HG02973 (cell line): Measurements from ENCODE around the gene EPS8.

Experiments used
- ATAC-seq: cut with Tn5 transposase; IDR thresholded peaks from one replicate; pipeline ENCODE4 v1.9.1; 2021; ENCODE audit warnings: moderate library complexity; ENCODE audit not compliant: unreplicated experiment

Gene EPS8

GRCh38 chr12:15720295-15720694 is 68.9 kb downstream of the EPS8 start:
- ATAC-seq = no peak

GRCh38 chr12:15719230-15719629 is 70.0 kb downstream of the EPS8 start:
- ATAC-seq = no peak

- no peak for ATAC-seq
Observed at GRCh38 chr12:15717940-15718567, 71.1 kb downstream of the EPS8 start.

DNA sequence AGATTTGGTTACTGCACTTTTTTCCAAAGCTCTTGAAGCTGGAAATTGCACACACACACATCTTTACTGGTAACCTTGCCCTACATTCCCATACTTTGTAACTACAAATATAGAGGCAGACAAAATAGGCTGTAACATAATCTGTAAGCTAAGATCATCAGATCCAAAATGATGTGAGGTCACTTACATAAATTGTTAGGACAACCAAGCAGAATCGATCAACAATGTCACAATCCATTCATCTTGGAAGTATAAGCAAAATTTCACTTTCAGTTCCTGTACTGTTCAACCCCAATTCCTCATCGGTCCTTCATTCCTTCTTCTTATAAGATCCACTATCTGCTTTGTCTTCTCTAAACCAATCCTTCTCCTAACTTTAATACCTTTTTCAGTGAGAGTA is 72.6 kb downstream of the EPS8 start:
- ATAC-seq = no peak

DNA sequence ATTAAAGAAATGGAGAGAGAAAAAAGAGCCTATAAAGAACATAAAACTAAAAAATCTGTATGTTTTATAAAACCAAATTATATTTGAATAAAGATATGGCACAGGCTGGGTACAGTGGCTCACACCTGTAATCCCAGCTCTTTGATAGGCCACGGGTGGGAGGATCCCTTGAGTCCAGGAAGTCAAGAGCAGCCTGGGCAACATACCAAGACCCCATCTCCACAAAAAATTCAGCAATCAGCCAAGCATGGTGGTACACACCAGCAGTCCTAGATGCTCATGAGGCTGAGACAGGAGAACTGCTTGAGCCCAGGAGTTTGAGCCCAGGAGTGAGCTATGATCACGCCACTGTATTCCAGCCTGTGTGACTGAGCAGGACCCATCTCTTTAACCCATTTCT is 74.9 kb downstream of the EPS8 start:
- ATAC-seq = no peak

DNA sequence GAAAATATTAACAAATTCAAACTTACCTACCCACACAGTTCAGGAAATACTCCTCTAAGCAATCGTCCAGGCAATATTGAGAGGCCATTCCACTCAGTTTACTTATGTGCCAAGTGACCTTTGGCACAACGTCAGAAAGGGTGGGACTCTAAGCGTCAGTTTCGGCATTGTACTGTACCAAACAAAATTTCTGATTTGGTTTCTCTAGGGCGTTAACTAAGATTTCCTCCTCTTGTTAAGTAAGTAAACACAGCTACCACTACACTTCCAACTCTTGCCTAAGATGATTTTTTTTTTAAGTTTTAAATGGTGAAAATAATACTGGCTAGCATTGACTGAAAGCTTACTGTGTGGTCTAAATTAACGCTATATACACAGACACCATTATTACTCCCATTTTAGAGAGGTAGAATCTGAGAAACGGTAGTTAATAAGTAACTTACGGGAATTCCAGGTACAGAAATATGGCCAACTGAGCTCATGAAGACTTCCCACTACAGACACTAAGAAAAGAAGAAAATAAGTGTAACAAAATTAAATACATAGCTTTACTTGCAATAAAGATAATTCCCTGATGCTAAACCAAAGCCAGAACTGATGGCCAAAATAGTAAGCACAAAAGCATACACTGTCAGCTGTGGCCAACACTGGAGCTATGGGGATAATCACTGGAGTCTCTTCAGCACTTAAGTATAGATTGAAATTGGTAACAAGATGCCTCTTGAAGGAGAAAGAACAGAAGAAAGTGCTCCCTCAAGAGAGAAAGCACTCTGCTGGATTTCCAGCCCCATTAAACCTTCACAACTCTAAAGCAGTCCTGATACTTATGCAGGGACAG is 76.1 kb downstream of the EPS8 start:
- no peak for ATAC-seq

DNA sequence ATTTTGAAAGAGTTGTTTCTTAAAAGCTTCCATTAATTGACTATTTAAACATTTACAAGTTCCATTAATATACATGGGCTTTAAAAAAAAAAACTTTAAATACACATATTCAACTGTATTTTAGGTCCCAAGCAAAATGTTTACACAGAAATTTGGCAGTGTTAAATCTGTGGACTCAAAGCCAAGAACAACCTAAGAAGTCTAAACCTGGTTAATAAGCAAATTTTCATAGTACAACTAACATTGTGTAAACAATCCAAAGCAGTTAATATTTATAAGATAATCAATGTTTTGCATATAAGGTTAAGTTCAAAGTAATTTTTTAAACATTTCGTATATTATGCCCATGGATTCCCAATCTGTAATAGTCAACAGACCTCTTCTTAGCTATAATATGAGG is 77.0 kb downstream of the EPS8 start:
- ATAC-seq = no peak

DNA sequence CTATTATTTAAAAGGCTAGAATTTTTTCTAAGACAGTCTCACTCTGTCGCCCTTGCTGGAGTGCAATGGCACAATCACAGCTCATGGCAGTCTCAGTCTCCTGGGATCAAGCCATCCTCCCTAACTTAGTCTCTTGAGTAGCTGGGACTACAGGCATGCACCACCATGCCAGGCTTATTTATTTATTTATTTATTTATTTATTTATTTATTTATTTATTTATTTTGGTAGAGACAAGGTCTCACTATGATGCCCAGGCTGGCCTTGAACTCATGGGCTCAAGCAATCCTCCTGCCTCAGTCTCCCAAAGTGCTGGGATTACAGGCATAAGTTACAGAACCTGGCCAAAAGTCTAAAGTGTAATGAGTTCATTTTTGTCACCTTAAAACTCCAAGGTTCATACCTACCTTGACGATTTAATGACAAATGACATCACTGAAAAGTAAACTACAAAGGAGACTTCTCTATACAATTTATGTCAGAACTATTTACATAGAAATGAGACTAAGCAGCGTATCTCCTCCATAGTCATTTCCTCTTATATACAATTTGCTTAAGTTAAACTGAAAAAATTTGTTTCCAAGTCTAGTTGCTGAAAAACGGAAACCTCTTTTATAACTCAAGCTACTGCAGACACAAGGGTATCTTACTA is 78.2 kb downstream of the EPS8 start:
- ATAC-seq = no peak

- no peak for ATAC-seq
Observed at GRCh38 chr12:15709551-15709950, 79.6 kb downstream of the EPS8 start.

GRCh38 chr12:15708396-15709076 is 80.7 kb downstream of the EPS8 start:
- no peak for ATAC-seq

- ATAC-seq = no peak
Observed at GRCh38 chr12:15707516-15708199, 81.5 kb downstream of the EPS8 start.

- no peak for ATAC-seq
Observed at GRCh38 chr12:15706010-15706676, 83.0 kb downstream of the EPS8 start.

GRCh38 chr12:15705606-15706005 is 83.6 kb downstream of the EPS8 start:
- no peak for ATAC-seq

GRCh38 chr12:15702276-15702675 is 86.9 kb downstream of the EPS8 start:
- no peak for ATAC-seq

DNA sequence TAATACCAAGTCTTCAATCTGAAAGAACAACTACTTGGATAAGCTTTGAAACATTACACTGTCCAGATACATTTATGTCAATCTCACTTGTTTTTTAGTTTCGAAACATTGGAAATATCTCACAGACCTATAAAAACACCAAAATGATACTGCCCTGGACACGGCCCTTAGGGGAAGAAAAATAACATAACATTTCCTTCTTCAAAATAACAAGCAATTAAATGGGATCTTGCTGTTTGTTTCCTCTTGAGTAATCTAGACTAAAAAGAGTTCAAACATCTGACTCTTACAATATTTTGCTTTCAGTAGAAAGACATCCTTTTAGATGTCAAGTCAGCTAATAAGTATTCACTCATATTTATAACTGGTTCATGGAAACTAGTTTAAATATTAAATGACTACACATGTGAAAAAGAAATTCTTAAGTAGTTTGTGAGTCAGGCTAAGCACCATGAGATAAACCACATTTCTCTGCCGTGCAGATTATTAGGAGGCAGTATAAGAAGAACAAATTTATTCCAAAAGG is 87.5 kb downstream of the EPS8 start:
- no peak for ATAC-seq

GRCh38 chr12:15701206-15701605 is 88.0 kb downstream of the EPS8 start:
- ATAC-seq = no peak

DNA sequence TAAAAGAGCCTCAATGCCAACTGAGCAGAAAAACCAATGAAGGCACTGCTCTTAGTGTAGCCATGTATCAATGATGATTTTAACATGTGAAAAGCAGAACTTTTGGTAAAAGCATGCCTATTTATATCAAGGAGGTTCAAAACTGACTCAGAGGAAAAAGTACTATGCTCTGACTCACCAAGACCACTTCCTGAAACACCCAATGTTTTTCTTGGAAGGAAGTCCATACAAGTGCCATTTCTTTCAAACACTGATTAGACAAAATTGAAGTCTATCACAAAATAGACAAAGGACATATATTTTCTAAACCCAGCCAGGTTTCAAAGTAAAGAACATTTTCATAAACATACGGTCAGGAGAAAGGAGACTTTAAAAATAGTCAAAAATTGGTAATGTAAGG is 88.6 kb downstream of the EPS8 start:
- no peak for ATAC-seq

GRCh38 chr12:15699886-15700285 is 89.3 kb downstream of the EPS8 start:
- ATAC-seq = no peak

GRCh38 chr12:15698377-15698871 is 90.8 kb downstream of the EPS8 start:
- ATAC-seq = no peak

DNA sequence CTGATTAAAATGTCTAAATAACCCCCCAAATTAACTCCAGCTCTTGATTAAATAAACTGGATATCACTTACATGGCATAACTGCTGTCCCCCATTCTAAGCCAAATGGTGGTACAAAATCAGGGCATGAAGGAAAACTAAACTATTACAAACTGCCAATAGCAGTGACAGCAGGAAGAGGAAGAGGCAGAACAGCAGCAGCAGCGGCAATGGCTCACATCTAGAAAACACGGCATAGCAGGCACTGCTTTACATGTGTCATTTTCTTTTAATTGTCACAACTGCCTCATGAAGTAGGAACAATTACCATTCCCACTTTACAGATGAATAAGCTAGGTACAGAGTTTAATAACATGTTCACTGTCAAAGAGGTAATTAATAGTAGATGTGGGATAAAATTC is 92.0 kb downstream of the EPS8 start:
- ATAC-seq = no peak
